Ovary (tissue), 9 donors: ENCODE data around the gene TRIM44. TPM values are rescaled to one million over a fixed set of nuclear protein-coding genes. Genes with fewer than 3 reads are reported as not detected.

Experiments used
- DNase-seq, 5 donors: peaks; one replicate each; pipeline ENCODE4 v3.0.0-alpha.2; 2019 to 2020
- H3K27ac ChIP-seq, 2 donors: fragments of 200-600 bp; one replicate each; pipeline versions ENCODE4 v1.5.1 to v1.8.0; 2019 to 2022
- H3K27me3 ChIP-seq: fragments of 200-600 bp; one replicate; pipeline ENCODE4 v1.8.0; 2022
- H3K36me3 ChIP-seq: fragments of 200-600 bp; sonication (generic); one replicate; pipeline ENCODE4 v1.5.1; 2019
- H3K4me1 ChIP-seq: one replicate; pipeline ENCODE4 v1.8.1; 2013; ENCODE audit warnings: mild to moderate bottlenecking, moderate library complexity; ENCODE audit not compliant: insufficient read depth
- H3K4me3 ChIP-seq: fragments of 200-600 bp; sonication (generic); one replicate; pipeline ENCODE4 v1.5.1; 2017
- H3K9me3 ChIP-seq, 2 donors: fragments of 200-600 bp in 1 of 2; sonication (generic) in 1 of 2; one replicate each; pipeline versions ENCODE4 v1.5.1 to v1.8.1; 2013 to 2019; ENCODE audit warnings: mild to moderate bottlenecking in 1 of 2, moderate library complexity in 1 of 2
- CTCF ChIP-seq, 3 donors: fragments of 450-650 bp in 2 of 3; fragments of 200-600 bp in 1 of 3; IDR thresholded peaks; one replicate each; pipeline versions ENCODE4 v1.5.1 to v1.8.0; 2016 to 2022; ENCODE audit warnings: antibody characterized with exemption in 3 of 3, mild to moderate bottlenecking in 1 of 3
- EP300 ChIP-seq: sonication (generic); formaldehyde crosslinking; IDR thresholded peaks from one replicate; pipeline ENCODE4 v1.6.1; 2017; ENCODE audit warnings: antibody characterized with exemption
- POLR2A ChIP-seq: fragments of 450-650 bp; IDR thresholded peaks from one replicate; pipeline ENCODE4 v1.6.1; 2017; ENCODE audit warnings: antibody characterized with exemption, mild to moderate bottlenecking, moderate library complexity
- WGBS, 3 donors: extraction: QIAGEN DNeasy Blood & Tissue Kit in 1 of 3; methylation state at CpG; one replicate each; pipeline versions ENCODE4 v1.1.5 to v1.1.7; 2013 to 2017; 5-methylcytosine and 5-hydroxymethylcytosine counted together
- intact Hi-C, 4 donors: fragments of 100-400 bp; cut with DNase I; formaldehyde crosslinking; loops; one replicate each; pipeline versions ENCODE4 v1.11.0 to v1.15.1; 2022 to 2023
- polyA plus RNA-seq, 2 donors: library from polyadenylated mRNA; stranded (reverse); fragments of 200-250 nt in 1 of 2; fragments of 350-450 nt in 1 of 2; fragmentation: Illumina TruSeq in 1 of 2; extraction: RNeasy Lipid Tissue Mini Kit (QIAGEN cat#74804) in 1 of 2; gene quantifications; one replicate each; pipeline ENCODE4 v1.2.3, GENCODE V29; 2013 to 2014
- total RNA-seq, 7 donors: library from RNA; depleted of rRNA in 2 of 7; stranded (reverse); fragments of >200 nt in 2 of 7; fragmentation: NEBNext Ultra II Directional in 3 of 7; extraction: Animal tissue kit (Norgen Biotek cat#: 25700) in 3 of 7; gene quantifications; one replicate each; pipeline versions ENCODE4 v1.1.0 to v1.2.4, GENCODE V29; 2016 to 2023
- donor health status: DM: no; HTN: no; CAD: no; lungs with moderate emphysema.
- donor health status: DM: no; HTN: no; CAD: no.
- donor health status: Bipolar disorder and iron deficiency.
- donor health status: DM: yes; HTN: yes; CAD: no.
- donor health status: DM: no; HTN: no; CAD: no.
- donor health status: DM: yes; HTN: yes; CAD: no.

Gene TRIM44
- total and polyA plus RNA-seq, 9 donors: 9.9 to 54.6 (median 45.7) TPM

GRCh38 chr11:35619855-35620640 is 42.5 kb upstream of the TRIM44 start:
- H3K27me3 ChIP-seq: no peaks in the 10 kb centered on the region
- no peak for TF ChIP-seq EP300
- TF ChIP-seq POLR2A: no peak
- TF ChIP-seq CTCF (IDR thresholded peaks at IDR 0.05): no peak
- H3K9me3 ChIP-seq: no peaks in the 10 kb centered on the region
- no peaks in the 10 kb centered on the region for H3K36me3 ChIP-seq
- DNase-seq: peak in 4 of 5 donors; percentile 15 to 35 (median 20)
- H3K4me1 ChIP-seq: peaks cover 4% of the 10 kb centered on the region
- no peak overlapping the region for H3K27ac ChIP-seq
- intact Hi-C loops: loop anchor here (2.0 to 10.0 kb wide), 8 partner anchors 42 to 875 kb away; partner anchors contain the start of gene TRIM44 (in 1 of the 4)
- 22 to 28% (median 26%) methylated on average over 33 of the region's 33 CpGs for WGBS, 3 donors
- peak overlapping the region; percentile 39 for H3K4me3 ChIP-seq

GRCh38 chr11:35620795-35621194 is 41.8 kb upstream of the TRIM44 start:
- intact Hi-C loops: no loop called here

GRCh38 chr11:35621620-35622019 is 41.0 kb upstream of the TRIM44 start:
- intact Hi-C loops: no loop called here
- Histone ChIP-seq H3K27ac (no peak overlapping the region), H3K4me1 (peaks cover 4% of the 10 kb centered on the region), H3K9me3 (no peaks in the 10 kb centered on the region), H3K36me3 (no peaks in the 10 kb centered on the region), H3K27me3 (no peaks in the 10 kb centered on the region), H3K4me3 (no peak overlapping the region)
- TF ChIP-seq CTCF (IDR thresholded peaks at IDR 0.05): no peak
- TF ChIP-seq EP300: no peak
- TF ChIP-seq POLR2A: no peak
- DNase-seq: no peak
- 63 to 74% (median 71%) methylated on average over 2 of the region's 2 CpGs for WGBS, 3 donors

More at GRCh38 chr11:35620795-35621194, 41.8 kb upstream of the TRIM44 start:
- no peaks in the 10 kb centered on the region for H3K27me3 ChIP-seq
- no peak overlapping the region for H3K27ac ChIP-seq
- TF ChIP-seq POLR2A (no peak), EP300 (no peak), CTCF (IDR thresholded peaks at IDR 0.05) (no peak)
- WGBS, 3 donors: 61 to 67% (median 62%) methylated on average over 2 of the region's 2 CpGs
- DNase-seq: no peak
- H3K36me3 ChIP-seq: no peaks in the 10 kb centered on the region
- no peaks in the 10 kb centered on the region for H3K9me3 ChIP-seq
- H3K4me1 ChIP-seq: peaks cover 4% of the 10 kb centered on the region
- no peak overlapping the region for H3K4me3 ChIP-seq

- Histone ChIP-seq H3K27me3 (no peaks in the 10 kb centered on the region), H3K4me1 (peaks cover 4% of the 10 kb centered on the region), H3K36me3 (no peaks in the 10 kb centered on the region), H3K27ac (no peak overlapping the region), H3K9me3 (no peaks in the 10 kb centered on the region), H3K4me3 (no peak overlapping the region)
- TF ChIP-seq EP300: no peak
- TF ChIP-seq POLR2A: no peak
- TF ChIP-seq CTCF (IDR thresholded peaks at IDR 0.05): no peak
- no peak for DNase-seq
- intact Hi-C loops: no loop called here
- 8 to 10% (median 8%) methylated on average over 3 of the region's 3 CpGs for WGBS, 3 donors
Observed at GRCh38 chr11:35622070-35622469, 40.5 kb upstream of the TRIM44 start.
